Measurements from ENCODE around the gene NGB. TPM values are rescaled to one million over a fixed set of nuclear protein-coding genes. Genes with fewer than 3 reads are reported as not detected.

The NGB gene
- total RNA-seq, 2 donors from 2014 or later = not detected

DNA sequence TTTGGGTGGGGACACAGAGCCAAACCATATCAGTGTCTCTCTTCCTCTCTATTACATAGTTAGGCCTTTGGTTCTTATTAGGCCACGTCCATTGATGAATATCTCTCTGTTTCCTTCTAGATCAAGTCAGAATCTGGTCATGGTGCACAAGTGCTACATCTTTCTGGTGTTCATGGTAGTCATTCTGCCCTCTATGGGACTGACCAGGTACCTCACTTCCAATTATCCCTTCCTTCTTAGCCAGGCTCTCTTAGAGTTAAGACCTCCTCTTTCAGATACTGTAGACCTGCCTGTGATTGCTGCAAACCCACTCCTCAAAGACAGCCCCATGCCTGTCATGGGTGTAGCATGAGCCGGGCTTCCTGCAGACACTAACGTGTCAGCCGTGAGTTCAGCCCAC, 25.2 kb downstream of the NGB start:
- no peak for DNase-seq
- no peak for ATAC-seq
- intact Hi-C loops (cut with DNase I) = no loop called here

DNA sequence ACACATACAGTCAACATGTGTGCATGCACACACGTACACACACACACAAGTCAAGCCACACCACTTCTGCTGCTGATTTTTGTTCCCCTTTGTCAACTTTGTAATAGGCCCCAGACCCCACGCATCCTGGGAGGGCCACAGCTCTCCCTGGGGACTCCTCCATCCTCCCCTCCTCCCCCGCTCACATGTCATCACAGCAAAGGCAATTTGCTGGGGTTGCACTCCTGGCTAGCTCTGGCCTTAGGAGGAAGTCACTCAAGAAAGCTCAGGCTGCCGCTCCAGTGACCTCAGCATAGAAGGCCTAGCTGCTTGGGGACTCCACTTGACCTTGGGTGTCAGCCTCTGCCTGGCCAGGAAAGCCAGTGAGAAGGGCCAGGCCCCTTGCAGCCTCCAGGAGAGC, 27.2 kb downstream of the NGB start:
- intact Hi-C loops (cut with DNase I) = no loop called here
- ATAC-seq = no peak

DNA sequence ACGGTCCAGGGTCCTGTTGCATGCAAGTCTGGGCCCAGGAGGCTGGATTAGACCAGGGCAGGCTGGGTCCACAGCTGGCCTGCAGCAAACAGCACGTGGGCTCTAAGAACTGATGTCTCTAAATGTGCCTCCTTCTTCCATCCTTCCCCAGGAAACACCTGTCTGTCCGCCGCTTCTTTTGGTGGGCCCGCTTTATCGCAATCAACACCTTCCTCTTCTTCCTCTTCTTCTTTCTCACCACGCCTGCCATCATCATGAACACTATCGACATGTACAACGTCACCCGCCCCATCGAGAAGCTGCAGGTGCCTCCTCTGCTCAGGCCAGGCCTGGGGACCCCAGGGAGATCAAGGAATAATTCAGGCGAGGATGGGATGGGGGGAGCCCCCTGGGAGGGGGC, 28.3 kb downstream of the NGB start:
- DNase-seq = no peak
- intact Hi-C loops (cut with DNase I) = no loop called here
- no peak for ATAC-seq

More for the DNA sequence above, 27.2 kb downstream of the NGB start:
- DNase-seq = no peak

DNA sequence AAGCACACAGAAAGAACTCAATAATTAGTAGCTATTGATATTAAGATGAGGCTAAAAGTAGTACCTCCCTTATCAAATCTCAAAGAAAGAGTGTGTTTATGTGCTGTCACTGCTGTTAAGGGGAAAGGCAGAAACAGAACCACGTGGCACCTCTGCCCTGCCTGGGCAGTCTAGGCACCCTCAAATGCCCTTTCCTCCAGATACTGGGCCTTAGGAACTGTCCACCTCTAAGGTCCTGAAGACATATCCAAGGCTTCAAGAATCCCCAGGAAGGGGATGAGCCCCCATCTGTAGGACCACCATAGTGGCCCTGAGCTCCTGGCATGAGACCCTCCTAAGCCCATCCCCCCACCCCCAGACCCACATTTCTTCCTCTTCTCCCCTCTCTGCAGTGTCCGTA, 29.1 kb downstream of the NGB start:
- intact Hi-C loops (cut with DNase I) = no loop called here
- DNase-seq = no peak
- ATAC-seq = no peak

DNA sequence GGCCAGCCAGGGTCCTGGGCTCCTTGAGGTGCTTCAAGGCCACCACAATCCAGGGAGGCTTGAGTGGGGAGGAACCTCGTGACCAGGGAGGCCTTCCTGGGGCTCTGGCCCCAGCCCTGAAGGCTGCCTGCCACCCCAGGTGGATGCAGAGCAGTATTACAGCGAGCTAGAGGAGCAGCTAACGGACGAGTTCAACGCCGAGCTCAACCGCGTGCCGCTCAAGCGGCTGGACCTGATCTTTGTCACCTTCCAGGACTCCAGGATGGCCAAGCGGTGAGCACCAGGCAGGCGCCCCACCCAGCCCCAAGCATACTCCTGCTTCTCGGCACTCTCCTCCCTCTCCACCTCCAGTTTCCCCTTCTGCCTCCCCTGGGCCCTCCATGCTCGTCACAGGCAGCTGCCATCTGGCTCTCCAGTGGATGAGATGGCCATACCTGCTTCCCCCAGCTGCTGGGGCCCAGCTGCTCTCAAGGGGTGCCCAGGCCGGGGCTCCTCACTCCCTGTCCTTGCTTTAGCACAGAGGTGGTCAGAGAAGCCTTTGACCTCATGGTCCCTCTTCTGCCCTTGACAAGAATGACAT, 30.6 kb downstream of the NGB start:
- no peak for DNase-seq
- no peak for ATAC-seq

DNA sequence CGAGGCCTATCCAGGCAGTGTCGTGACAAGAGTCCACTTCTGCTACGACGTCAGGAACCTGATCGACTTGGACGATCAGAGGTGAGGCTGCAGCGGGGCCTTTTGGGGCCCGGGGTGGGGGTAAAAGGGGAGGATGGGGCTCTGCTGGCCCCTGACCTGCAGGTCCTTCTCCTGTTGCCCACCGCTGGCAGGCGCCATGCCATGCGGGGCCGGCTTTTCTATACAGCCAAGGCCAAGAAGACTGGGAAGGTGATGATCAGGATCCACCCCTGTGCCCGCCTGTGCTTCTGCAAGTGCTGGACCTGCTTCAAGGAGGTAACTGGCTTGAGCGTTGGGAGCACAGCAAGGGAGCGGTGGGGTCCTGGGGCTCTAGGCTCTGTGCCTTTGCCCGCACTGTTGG, 31.6 kb downstream of the NGB start:
- ATAC-seq (no peak), DNase-seq (no peak)
- intact Hi-C loops (cut with DNase I) = no loop called here

More for the DNA sequence above, 30.6 kb downstream of the NGB start:
- intact Hi-C loops (cut with DNase I) = no loop called here

DNA sequence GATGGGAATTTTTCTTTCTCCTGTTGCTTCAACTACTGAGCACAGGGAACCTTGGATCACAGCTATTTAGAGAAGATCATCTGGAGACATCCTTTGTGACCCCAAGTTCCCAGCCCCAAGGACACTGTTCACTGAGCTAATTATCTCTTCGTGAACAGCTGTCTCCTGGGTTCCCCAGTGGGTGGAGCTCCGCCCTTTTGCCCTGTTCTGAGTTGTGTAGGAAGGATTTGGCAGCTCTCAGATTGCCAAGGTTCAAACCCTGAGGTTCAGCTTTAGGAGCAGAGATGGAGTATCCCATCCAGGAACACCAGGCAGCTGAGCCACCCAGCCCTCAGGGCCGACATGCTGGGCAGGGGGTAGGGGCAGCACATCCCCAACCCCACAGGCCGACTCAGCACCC, 32.0 kb downstream of the NGB start:
- no peak for DNase-seq
- no peak for ATAC-seq
- intact Hi-C loops (cut with DNase I) = no loop called here

DNA sequence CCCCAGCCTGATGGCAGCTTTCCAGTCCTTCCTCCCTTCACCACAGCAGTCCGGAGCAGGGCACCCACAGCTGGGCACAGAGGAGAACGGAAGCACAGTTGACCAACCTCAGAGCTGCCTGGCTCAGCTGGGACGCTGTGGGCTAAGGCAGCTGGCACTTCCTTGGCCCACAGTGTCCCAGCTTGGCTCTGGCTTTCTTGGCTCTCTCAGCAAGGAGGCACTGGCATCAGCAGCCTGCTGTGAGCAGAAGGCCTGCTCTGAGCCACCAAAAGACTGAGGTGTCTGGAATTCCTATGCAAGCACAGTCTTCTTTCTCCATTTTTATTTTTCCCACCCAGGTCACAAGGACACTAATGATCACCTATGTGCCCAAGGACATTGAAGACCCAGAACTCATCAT, 32.6 kb downstream of the NGB start:
- peak in 1 of 2 donors; percentile 23 for ATAC-seq

DNA sequence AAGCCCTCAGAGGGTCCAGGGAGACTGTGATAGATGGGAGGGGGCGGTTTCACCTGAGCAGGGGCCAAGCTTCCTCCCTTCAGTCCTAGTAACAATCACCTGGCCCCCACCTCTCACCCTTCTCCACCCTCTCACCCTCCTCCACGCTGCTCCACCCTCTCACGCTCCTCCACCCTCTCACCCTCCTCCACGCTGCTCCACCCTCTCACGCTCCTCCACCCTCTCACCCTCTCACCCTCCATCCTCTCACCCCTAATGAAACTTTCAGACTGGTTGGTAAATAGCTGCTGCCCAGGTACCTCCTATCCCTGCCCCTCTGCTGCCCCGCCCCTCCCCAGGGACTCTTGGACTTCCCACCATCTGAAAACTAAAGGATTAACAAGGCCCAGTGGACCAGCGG, 34.2 kb downstream of the NGB start:
- no peak for DNase-seq
- intact Hi-C loops (cut with DNase I) = no loop called here
- no peak for ATAC-seq

More for the DNA sequence above, 32.6 kb downstream of the NGB start:
- intact Hi-C loops (cut with DNase I) = no loop called here
- DNase-seq = no peak

DNA sequence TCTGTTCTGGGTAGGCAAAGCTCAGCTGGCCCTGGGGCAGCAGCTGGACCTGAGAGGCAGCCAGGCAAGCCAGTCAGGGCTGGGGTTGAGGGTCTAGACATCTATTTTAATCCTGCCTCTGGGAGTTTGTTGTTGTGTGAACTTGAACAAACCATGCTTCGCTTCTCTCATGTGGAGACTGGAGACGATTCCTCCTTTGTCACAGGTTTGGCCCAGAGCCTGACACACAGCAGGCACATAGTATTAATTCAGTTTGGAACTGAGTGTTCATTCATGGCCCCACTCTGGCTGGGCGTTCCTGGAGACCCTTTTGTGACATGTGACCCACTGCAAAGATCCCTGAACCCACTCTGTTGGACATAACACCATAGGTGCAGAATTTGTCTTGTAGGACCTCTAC, 39.3 kb downstream of the NGB start:
- ATAC-seq = no peak
- DNase-seq = no peak
- intact Hi-C loops (cut with DNase I) = no loop called here

DNA sequence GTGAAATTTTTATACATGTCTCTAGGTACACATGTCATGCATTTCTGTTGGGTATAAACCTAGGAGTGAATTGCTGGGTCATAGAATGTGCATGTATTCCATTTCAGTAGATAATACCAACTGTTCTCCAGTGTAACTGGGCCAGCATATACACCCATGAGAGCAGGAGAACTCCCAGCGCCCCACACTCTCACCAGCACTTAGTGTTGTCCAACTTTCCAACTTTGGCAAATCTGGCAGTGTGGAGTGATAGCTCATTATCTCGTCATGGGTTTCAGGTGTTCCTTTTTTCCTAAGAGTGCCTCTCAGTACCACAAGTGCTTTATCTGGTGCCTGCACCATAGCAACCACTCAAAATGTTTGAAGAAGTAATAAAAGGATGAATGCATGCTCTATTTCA, 40.1 kb downstream of the NGB start:
- ATAC-seq = no peak
- intact Hi-C loops (cut with DNase I) = no loop called here
- DNase-seq = no peak

DNA sequence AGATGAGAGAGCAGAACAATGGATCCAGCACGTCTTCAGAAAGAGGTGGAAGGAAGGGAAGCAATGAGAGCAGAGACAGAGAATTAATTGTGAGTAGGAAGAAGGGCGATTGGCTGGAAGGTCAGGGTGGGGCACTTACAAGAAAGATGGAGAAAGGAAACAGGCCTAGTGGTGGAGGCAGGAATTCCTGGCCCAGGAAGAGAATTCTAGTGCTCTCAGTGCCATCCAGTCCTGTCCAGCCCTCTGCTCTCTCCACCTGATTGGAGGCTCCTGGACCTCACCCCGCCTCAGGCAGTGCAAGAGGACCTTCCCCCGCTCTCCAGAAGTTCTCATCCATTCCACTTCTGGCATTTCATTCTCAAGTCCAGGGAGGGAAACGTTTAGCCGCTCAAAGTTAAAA, 43.0 kb downstream of the NGB start:
- ATAC-seq (no peak), DNase-seq (no peak)
- intact Hi-C loops (cut with DNase I) = no loop called here

DNA sequence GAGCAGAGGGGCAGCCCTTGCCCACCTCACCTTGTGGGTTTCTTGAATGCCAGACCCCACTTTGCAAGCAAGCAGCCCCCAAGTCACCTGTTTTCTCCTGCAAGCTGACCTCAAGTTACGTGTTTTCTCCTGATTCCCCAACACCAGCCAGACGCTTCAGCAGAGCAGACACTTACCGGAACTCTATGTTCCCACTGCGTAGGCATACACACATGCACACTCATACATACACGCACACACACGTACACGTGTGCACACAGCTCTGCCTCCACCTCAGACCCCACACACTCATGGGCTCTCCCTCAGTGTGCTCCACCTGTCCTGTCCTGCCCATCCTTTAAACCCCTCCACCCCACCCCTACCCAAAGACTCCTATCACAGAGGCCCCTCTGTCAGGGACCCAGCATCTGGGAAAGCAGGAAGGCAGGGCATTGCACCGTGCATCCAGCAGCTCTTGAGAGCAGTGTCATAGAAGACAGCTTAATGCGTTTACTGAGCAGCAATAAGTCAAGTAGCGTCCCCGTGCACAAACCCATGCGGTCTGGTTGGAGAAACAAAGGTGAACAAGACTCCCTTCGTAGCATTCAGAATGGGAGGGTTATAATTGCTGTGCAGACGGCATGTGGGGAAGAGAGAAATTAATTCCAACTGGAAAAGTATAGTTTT, 45.0 kb downstream of the NGB start:
- ATAC-seq (no peak), DNase-seq (no peak)
- intact Hi-C loops (cut with DNase I) = no loop called here

DNA sequence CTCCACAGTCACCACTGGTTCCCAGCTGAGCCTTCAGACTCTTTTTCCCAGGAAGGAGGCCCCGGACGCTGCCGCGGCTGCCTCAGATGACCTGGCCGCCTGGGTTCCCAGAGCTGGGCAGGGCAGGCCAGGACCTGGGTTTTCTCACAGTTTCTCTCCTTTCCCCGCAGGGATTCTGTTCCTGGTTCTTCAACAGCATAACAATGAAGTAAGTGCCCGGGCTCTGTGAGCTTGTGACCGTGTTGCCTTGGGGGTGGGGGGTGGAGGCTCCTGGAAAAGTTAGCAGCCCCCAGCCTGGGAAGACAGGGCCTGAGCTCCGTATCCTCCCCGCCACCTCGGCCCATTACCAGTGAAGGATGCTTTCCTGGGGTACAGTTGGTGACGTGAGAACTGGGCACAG, 45.8 kb downstream of the NGB start:
- ATAC-seq (no peak), DNase-seq (no peak)
- intact Hi-C loops (cut with DNase I) = no loop called here

DNA sequence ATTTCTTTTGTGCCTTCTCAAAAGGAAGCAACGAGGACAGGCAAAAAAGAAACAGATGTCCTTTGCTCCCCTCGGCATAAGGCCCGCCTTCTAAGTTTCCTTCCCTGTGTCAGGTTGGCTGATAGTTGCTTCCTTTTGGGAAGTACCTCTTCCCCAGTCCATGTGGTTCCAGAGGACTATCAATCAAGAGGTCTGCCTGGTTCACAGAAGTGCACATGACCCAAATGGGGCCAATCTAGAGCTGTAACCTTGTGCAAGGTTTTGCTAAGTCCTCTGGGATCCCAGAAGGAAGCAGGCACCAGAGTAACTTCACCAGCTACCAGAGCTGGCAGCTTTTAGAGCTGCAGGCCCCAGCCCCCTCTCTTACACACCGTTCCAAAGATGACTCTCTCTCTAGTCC, 46.8 kb downstream of the NGB start:
- intact Hi-C loops (cut with DNase I) = no loop called here
- ATAC-seq = peak in 1 of 2 donors; percentile 70
- DNase-seq = no peak

DNA sequence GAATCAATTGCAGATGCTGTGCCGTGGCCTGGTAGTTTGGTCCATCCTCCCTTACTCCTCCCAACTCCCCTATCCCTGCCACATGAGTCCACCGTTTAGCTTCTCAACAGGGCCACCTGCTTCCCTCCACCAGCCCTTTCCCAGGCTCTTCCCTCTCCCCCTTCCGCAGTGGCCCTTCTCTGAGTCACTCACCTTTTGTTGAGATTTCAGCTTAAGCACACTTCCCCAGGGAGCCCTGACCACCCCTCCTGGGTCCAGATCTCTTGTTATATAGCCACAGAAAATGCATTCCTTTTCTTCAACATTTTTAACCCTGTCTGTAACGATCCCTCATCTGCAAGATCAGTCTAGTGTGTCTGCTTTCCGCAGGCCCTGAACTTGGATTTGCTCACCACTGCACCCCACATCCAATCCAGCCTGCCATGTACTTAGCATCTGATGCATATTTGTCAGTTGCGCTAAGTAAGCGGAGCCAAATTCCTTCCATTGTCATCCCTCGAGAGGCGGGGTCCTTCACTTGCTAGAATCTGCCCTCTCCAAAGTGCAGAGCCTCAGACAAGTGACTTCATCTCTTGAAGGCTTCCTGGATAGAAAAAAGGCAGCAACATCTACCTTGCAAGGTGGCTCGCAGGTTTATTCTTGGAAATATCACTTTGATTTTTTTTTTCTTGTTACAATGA, 48.3 kb downstream of the NGB start:
- intact Hi-C loops (cut with DNase I) = no loop called here
- no peak for ATAC-seq
- DNase-seq = no peak

DNA sequence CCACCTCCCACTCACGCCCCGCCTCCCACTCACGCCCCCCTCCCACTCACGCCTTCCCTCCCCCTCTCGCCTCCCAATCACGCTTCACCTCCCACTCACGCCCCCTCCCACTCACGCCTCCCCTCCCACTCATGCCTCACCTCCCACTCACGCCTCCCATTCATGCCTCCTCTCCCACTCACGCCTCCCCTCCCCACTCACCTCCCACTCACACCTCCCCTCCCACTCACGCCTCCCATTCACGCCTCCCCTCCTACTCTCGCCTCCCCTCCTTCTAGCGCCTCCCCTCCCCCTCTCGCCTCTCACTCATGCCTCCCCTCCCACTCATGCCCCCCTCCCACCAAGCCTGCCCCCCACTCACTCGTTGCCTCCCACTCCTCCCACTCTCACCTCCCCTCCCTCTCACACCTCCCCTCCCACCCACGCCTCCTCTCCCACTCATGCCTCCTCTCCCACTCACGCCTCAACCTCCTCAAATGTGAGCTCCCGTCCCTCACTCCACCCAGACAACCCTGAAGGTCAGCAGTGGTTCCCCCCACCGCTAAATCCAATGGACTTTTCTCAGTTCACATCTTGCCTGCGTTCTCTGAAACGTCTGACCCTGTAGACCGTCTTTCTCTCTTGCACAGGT, 49.6 kb downstream of the NGB start:
- no peak for DNase-seq
- intact Hi-C loops (cut with DNase I) = no loop called here

DNA sequence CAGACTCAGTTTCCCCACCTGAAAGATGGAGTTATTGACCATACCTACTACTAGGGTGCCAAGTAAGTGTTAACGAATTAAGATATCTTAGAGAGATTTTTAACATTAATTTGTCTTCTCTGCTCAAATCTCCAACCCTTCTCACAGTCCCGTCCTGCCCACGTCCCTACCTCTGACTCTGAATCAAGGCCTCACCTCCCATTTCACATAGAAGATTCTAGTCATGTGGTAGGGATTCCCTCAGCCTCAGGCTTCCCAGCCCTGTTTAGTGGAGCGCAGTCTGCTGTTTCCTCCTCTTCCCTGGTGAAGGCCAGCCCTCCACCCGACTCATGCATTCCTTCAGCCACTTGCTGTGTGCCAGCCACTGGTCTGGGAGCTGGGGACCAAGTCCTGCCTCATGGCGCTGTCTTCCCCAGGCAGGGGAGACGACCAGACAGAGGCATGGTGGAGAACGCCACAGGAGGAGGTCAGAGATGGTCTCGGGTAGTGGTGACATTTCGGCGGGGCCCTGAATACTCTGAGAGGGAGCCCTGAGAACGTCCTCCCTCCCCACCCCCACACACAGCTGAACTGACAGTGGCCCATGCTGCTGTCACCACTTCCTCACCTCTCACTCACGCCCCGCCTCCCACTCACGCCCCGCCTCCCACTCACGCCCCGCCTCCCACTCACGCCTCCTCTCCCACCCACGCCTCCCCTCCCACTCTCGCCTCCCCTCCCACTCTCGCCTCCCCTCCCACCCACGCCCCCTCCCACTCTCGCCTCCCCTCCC, 50.6 kb downstream of the NGB start:
- ATAC-seq = peak in 1 of 2 donors; percentile 29
- intact Hi-C loops (cut with DNase I) = no loop called here

More for the DNA sequence above, 49.6 kb downstream of the NGB start:
- no peak for ATAC-seq

DNA sequence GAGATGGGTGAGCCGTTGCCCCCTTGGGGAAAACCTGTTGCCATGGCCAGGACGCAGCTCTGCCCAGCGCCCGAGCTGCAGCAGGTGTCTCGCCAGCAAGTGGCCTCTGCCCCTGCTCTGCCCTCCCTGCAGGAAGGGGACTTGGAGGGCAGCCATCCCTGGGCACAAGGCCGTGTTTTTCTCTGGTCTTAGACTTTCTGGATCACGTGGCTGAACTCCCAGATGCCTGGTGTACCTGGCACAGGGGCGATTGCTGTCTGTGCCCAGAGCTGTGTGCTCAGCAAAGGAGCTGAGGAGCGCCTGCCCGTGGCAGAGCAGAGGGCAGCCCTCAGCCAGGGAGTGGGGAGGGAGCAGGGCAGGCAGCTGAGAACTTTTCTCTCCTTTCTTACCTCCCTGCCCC, 51.4 kb downstream of the NGB start:
- intact Hi-C loops (cut with DNase I) = no loop called here
- ATAC-seq = peak in 1 of 2 donors; percentile 27
- DNase-seq = no peak

More for the DNA sequence above, 50.6 kb downstream of the NGB start:
- DNase-seq = no peak

DNA sequence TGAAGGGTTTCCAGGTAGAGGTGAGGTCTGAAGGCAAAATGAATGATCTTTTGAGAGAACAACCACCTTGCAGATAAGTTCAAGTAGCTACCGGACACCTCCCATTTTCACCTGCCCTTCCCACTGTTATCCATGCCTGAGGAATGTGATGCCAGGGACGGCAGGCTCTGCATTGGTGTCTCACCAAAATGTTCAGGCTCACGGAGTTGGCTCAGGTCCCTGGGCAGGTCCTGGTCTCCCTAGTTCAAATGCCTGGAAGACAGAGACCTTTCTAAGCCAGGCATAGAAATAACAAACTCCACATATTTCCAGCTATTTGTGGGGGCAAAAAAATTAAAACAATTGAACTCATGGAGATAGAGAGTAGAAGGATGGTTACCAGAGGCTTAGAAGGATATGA, 53.5 kb downstream of the NGB start:
- ATAC-seq (no peak), DNase-seq (no peak)
- intact Hi-C loops (cut with DNase I) = no loop called here

All from left cardiac atrium (tissue), 4 donors.